Panc1 (cell line): ENCODE measurements around the gene CSTB.

Experiments
- CTCF ChIP-seq: fragments of 450-650 bp; IDR thresholded peaks from 2 replicates; pipeline ENCODE4 v1.5.1; 2017; ENCODE audit warnings: mild to moderate bottlenecking
- POLR2AphosphoS5 ChIP-seq: IDR thresholded peaks from 2 replicates; pipeline ENCODE4 v1.6.1; 2012; ENCODE audit warnings: mild to moderate bottlenecking, low read depth, low read length, moderate library complexity
- REST ChIP-seq, 2 experiments: IDR thresholded peaks; 2 replicates each; pipeline ENCODE4 v1.6.1; 2011 to 2012; ENCODE audit warnings: low read depth in 2 of 2, control low read depth in 1 of 2, low read length in 1 of 2, mild to moderate bottlenecking in 1 of 2, moderate library complexity in 1 of 2; ENCODE audit not compliant: insufficient read depth in 1 of 2
- SIN3A ChIP-seq: IDR thresholded peaks from 2 replicates; pipeline ENCODE4 v1.6.1; 2012; ENCODE audit warnings: low read depth, mild to moderate bottlenecking, low read length, moderate library complexity, borderline replicate concordance; ENCODE audit not compliant: insufficient read depth
- TCF7L2 ChIP-seq: IDR thresholded peaks from 2 replicates; pipeline ENCODE4 v1.6.1; 2011; ENCODE audit warnings: mild to moderate bottlenecking, low read depth, low read length, inconsistent platforms

- no peak for TF ChIP-seq REST (IDR thresholded peaks at IDR 0.05; ENCODE audit: insufficient read depth in 1 of 2, low read depth in 2 of 2, low read length in 1 of 2)
- no peak for TF ChIP-seq CTCF
- no peak for TF ChIP-seq POLR2AphosphoS5
- TF ChIP-seq SIN3A = no peak
- no peak for TF ChIP-seq TCF7L2
Observed at GRCh38 chr21:43825242-43825935, 49.3 kb upstream of the CSTB start.
